ENCODE results near the gene AADAT. TPM values are rescaled to one million over a fixed set of nuclear protein-coding genes. Genes with fewer than 3 reads are reported as not detected.

AADAT gene
- polyA plus RNA-seq, 2 of the 4 experiments (the other 2 are of a cell fraction), result 8.8 to 23.2 TPM

- no peak for ATAC-seq
- no peak for FAIRE-seq
- TF ChIP-seq CHD4 (IDR thresholded peaks at IDR 0.05; ENCODE audit: borderline replicate concordance) (no peak), ESRRA (IDR thresholded peaks at IDR 0.05; ENCODE audit: borderline replicate concordance, low read length) (no peak), ZC3H11A (IDR thresholded peaks at IDR 0.05) (no peak), RFX5 (IDR thresholded peaks at IDR 0.05) (no peak), BCL3 (IDR thresholded peaks at IDR 0.05) (no peak), HOXA7 (CRISPR knock-in tag; IDR thresholded peaks at IDR 0.05) (no peak), JUNB (IDR thresholded peaks at IDR 0.05) (no peak)
- TF ChIP-seq, protein P1, sequence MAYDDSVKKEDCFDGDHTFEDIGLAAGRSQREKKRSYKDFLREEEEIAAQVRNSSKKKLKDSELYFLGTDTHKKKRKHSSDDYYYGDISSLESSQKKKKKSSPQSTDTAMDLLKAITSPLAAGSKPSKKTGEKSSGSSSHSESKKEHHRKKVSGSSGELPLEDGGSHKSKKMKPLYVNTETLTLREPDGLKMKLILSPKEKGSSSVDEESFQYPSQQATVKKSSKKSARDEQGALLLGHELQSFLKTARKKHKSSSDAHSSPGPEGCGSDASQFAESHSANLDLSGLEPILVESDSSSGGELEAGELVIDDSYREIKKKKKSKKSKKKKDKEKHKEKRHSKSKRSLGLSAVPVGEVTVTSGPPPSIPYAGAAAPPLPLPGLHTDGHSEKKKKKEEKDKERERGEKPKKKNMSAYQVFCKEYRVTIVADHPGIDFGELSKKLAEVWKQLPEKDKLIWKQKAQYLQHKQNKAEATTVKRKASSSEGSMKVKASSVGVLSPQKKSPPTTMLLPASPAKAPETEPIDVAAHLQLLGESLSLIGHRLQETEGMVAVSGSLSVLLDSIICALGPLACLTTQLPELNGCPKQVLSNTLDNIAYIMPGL (CRISPR knock-in tag; IDR thresholded peaks at IDR 0.05; ENCODE audit: borderline replicate concordance), result no peak
These were observed 77.2 kb downstream of the AADAT start for GRCh38 chr4:170012629-170012958.

DNA sequence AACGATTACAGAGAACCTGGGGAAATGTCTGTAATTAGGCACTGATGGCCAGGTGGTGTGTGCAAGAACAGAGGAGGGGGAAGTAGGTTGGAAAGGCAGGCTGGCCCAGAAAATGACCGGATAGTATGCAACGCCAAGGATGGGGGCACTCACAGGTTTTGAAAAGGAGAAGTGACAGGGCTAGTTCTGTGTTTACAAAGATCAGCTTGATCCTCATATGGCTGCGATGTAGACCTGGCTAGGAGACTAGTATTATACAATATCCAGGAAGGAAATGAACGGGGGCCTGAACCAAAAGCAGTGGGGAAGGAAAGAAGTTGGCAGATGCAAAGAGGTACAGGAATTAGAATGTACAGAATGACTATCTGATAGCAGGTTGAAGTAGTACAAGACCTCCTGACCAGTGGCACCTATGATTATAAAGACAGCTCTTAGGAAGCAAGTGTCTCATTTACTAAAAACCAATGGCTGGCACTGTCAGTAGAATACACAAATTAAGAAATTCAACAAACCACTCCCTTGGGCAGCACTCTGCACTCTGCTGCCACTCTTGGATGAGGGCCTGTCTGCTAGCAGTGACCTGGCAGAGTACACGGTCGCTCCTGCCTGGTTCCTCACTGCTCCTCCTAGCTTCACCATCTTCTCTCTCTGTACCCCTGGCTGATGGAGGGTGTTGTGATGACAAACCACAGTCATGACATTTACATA, 77.7 kb downstream of the AADAT start:
- no peak for ATAC-seq
- POLR2A ChIA-PET, result no interaction called here
- no peak overlapping the region for H3K27ac ChIP-seq
- no peaks in the 10 kb centered on the region for H3K4me1 ChIP-seq
- DNase-seq (ENCODE audit: low read depth in 1 of 2, low spot score in 1 of 2), result no peak
- WGBS (ENCODE audit: missing lambda C conversion rate), result 75% methylated on average over 7 of the region's 7 CpGs
- no peaks in the 10 kb centered on the region for H3K9me3 ChIP-seq
- TF ChIP-seq CBX8 (IDR thresholded peaks at IDR 0.05), result no peak
- no peak for TF ChIP-seq RARB (CRISPR knock-in tag; IDR thresholded peaks at IDR 0.05)
- no peak for TF ChIP-seq MYC (IDR thresholded peaks at IDR 0.05; ENCODE audit: borderline replicate concordance, low read length)
- TF ChIP-seq ELK1 (IDR thresholded peaks at IDR 0.05; ENCODE audit: low read depth, low read length), result no peak
- TF ChIP-seq TFCP2L1 (CRISPR knock-in tag; IDR thresholded peaks at IDR 0.05), result no peak
- no peak for TF ChIP-seq CHD4 (IDR thresholded peaks at IDR 0.05; ENCODE audit: borderline replicate concordance)
- no peak for TF ChIP-seq HOXA7 (CRISPR knock-in tag; IDR thresholded peaks at IDR 0.05)
- TF ChIP-seq ZSCAN20 (CRISPR knock-in tag; IDR thresholded peaks at IDR 0.05), result no peak
- no peak for TF ChIP-seq CEBPB (IDR thresholded peaks at IDR 0.05)
- TF ChIP-seq RFX5 (IDR thresholded peaks at IDR 0.05), result no peak
- no peak for TF ChIP-seq SREBF2 (IDR thresholded peaks at IDR 0.05)
- no peak for TF ChIP-seq NPAS2 (CRISPR knock-in tag; IDR thresholded peaks at IDR 0.05; ENCODE audit: borderline replicate concordance)
- no peak for TF ChIP-seq POLR2AphosphoS2 (conservative IDR thresholded peaks at IDR 0.05; ENCODE audit: low read length)
- no peak for TF ChIP-seq NFE2L2 (conservative IDR thresholded peaks at IDR 0.05; ENCODE audit: low read length)
- TF ChIP-seq BCL3 (IDR thresholded peaks at IDR 0.05), result no peak
- TF ChIP-seq JUN (IDR thresholded peaks at IDR 0.05), result no peak
- TF ChIP-seq ESRRA (IDR thresholded peaks at IDR 0.05; ENCODE audit: borderline replicate concordance, low read length), result no peak
- H3K4me3 ChIP-seq, result no peak overlapping the region
- no peak overlapping the region for H3K4me2 ChIP-seq
- FAIRE-seq, result no peak
- CTCF ChIA-PET, result interaction anchor here (1.4 kb wide), 1 partner anchor 202 kb away, joined by 5 read pairs; no protein-coding TSS in a partner anchor

More at GRCh38 chr4:170012629-170012958, 77.2 kb downstream of the AADAT start:
- 91% methylated on average over 2 of the region's 2 CpGs for WGBS (ENCODE audit: missing lambda C conversion rate)
- no peak overlapping the region for H3K4me3 ChIP-seq
- H3K27ac ChIP-seq, result no peak overlapping the region
- no peaks in the 10 kb centered on the region for H3K4me1 ChIP-seq
- no peak overlapping the region for H3K4me2 ChIP-seq
- no peak for DNase-seq (ENCODE audit: low read depth in 1 of 2, low spot score in 1 of 2)
- CTCF ChIA-PET, result interaction anchor here (1.4 kb wide), 1 partner anchor 203 kb away, joined by 5 read pairs; no protein-coding TSS in a partner anchor
- POLR2A ChIA-PET, result no interaction called here
- no peaks in the 10 kb centered on the region for H3K9me3 ChIP-seq

Small RNAs within 50 kb of the gene (small RNA-seq; reads per million reads assigned to genes)
- 0 to 0.35 (median 0) reads per million in 6 experiments for gene APOBEC3AP1

Other genes with a start within 250 kb of the AADAT start
- gene MFAP3L, start 63.6 kb downstream of the AADAT start, polyA plus RNA-seq (2011; rRNA removed), result 7.0 and 8.9 TPM in 2 replicates
- 5.1 to 7.5 TPM (median 6.9 TPM) in 3 replicates for gene MFAP3L, start 63.6 kb downstream of the AADAT start, polyA plus RNA-seq (2017; fragmentation: RNase III; extraction: RNeasy Plus Mini Kit Qiagen cat#74134 plus additional on column Dnase treatment)